ENCODE measurements around the gene PARD3. TPM values are rescaled to one million over a fixed set of nuclear protein-coding genes. Genes with fewer than 3 reads are reported as not detected.

PARD3 gene
- total RNA-seq, 1 experiment from 2014 or later = 24.3 TPM

DNA sequence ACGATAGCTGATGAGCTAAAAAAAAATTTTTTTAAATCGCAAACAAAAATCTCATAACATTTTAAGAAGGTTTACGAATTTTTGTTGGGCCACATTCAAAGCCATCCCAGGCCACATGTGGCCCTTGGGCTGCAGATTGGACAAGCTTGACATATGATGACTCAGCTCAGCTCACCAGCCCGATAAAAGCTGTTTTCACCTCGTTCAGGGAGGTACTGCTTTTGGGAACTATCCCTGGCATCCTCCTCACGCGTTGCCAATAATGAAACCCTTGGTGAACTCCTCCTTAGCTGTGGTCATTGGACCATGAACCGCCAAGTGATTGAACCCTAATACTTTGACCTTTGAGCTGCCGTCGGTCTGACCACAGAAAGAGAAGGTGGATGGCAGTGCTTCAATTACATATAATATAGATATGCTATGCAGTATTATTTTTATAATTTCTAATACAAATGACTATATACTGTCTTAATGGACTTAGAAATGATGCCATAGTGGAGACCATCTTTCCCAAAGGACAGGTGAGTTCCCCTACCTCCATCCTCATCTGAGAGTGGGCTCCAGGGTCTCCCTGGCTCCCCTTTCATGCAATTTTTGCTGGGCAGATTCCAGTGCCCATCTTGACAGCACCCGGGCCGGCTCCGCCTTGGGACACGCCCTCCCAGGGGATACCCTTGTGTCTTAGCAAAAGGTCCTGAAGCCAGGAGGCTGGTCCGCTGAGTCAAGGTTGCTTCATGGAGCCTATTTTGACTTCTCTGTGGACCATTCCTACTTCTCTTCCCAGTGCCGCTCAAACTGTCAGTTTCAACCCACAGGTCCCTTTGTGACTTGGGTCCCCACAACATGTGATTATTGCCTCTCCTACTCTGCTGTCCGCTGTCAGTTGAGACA, 707.2 kb downstream of the PARD3 start:
- no peak for DNase-seq (ENCODE audit: low spot score)

GRCh38 chr10:34106356-34106885, 708.7 kb downstream of the PARD3 start:
- DNase-seq (ENCODE audit: low spot score) = no peak

DNA sequence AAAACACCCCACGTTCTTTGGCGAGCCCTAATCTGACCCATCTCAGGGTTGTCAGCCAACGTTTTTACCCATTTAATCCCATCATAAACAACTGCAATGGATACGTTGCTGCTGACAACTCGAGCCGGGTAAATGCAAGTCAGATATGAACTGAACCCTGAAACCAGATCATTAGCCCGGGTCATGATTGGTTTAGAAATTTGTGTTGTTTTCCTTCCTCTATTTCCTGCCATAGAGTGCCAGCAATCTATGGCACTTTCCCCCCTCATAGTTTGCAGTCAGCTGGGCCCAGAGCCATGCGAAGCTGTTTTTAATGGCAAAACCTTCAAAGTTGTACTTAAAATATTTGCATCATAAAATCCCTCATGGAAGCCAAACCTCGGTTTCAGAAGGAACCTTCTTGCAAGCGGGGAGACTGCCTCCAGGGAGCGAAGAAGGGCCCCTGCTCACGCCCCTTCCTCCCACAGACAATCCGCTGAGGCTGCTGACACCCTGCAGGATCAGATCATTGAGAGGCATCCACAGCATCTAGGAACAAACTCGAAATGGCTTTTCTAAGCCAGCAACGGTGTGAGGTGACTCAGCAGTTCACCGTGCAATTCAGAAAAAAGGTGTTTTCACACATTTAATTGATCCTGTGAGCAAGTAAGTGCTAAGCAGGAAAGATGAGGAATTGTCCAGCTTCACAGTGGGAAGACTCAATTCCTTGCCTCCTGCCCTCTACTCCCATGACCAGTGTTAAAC, 710.1 kb downstream of the PARD3 start:
- no peak for DNase-seq (ENCODE audit: low spot score)

- no peak for DNase-seq (ENCODE audit: low spot score)
These were observed 712.1 kb downstream of the PARD3 start for GRCh38 chr10:34102893-34103506.

DNA sequence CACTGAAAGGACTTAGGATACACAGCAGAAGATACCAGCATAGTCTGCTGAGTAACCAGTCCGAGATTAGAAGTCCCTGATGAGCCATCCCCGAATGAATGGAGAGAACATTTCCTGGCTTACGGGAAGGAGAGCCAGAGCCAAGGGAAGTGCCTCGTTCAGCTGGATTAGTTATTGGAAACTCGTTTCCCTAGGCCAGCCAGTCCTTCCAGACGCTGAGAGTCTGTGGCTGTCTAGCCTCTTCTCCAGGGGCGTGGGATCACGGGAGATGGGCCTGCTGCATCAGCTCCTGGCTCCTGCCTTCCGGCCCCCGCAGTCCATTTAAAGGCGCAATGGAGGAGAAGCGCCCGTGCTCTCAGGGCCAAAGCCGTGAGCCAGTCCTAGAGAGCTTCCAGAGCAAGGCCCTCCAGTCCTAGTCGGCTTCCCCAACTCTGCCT, 712.8 kb downstream of the PARD3 start:
- no peak for DNase-seq (ENCODE audit: low spot score)

DNA sequence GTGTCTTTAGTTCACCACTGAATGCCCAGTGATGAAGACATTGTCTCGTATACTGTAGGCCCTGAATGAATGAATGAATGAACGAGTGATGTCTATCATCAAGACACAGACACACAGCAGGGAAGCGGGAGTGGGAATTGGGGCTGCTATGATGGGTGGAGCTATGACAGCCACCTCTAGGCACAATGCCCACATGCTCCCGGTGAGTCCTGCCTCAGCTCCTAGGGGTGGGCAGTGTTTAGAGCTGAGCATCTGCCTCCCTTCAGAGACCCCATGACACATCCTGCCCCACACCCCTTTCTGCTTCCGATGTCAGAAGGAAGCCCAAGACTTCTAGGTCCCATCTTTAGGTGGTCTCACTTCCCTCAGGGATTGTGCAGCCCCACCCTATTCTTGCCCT, 714.1 kb downstream of the PARD3 start:
- no peak for DNase-seq (ENCODE audit: low spot score)

DNA sequence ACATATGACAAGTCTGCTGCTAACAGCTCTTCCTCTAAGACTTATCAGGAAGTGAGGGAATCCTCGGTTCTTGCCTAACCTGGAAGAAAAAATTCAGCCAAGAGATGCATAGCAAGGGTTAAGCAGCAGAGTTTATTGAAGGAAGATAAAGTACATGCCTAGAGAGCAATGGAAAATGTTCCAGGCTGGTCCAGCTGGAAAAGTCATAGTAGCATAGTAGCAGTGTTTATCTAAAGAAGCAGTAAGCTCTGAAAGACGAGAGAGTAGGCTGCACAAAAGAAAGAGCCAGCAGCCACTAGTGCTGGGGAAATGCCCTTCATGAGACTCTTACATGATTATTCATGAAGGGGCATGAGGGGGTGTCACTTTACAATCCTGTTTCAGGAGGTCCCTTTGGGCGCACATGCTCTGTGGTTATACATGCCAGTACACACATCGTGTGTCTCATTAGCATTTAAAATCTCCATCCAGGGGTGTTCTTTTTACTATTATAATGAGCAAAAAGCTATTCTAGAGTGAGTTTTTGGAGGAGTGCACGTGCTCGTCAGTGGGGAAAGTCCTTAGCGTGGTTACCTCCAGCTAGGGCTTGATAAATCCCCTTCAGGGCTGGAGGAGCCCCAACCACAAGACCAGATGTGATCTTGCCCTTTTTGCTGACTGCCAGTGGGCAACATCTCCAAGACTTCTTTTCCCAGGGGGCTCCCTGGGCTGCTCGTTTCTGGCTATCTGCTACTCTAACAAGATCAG, 716.1 kb downstream of the PARD3 start:
- no peak for DNase-seq (ENCODE audit: low spot score)

DNA sequence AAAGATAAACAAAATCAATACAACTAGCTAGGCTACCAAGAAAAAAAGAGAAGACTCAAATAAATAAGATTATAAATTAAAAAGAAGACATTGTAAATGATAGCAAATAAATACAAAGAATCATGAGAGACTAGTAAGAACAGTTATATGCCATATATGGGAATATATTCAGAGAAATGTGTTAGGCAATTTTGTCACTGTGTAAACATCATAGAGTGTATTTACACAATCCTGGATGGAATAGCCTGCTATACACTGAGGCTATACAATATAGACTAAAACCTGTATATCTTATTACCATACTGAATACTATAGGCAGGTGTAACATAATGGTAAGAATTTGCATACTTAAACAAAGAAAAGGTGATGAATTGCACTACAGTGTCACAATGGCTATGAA, 717.4 kb downstream of the PARD3 start:
- DNase-seq (ENCODE audit: low spot score) = no peak

DNA sequence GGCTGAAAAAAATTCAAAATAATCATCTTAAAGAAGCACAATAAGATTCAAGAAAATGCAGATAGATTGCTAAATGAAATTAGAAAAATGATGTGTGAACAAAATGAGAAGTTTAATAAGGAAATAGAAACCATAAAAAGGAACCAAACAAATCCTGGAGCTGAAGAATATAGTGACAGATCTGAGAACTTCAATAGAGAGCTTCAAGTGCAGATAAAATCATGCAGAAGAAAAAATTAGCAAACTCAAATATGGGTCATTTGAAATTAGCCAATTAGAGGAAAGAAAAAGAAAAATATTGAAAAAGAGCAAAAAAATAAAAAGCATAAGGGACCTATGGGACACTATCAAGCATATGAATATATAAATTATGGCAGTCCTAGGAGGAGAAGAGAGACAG, 720.1 kb downstream of the PARD3 start:
- no peak for DNase-seq (ENCODE audit: low spot score)

- no peak for DNase-seq (ENCODE audit: low spot score)
These were observed 720.9 kb downstream of the PARD3 start for GRCh38 chr10:34094146-34094696.

GRCh38 chr10:34092891-34093290, 722.2 kb downstream of the PARD3 start:
- no peak for DNase-seq (ENCODE audit: low spot score)

DNA sequence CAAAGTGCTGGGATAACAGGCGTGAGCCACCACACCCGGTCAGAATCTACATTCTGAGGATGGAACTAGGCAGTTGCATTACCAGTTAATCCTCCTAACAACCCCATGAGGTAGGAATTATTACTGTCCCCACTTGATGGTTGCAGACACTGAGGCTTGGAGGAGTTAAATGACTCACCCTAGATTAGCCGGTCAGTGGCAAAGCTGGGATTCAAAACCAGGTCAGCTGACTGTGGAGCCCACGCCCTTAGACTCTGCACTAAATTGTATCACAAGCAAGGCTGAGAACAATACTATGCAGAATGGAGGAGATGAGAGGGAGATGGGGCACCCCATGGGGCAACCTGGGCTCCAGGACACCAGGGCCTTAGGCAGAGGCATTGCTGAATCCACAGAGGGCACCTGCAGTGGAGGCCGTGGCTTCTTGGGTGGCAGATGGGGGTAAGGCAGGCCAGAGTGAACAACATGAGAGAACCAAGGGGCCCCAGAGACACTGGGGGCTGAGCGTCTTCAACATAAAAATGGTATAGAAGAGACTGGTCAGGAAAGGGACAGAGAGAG, 723.4 kb downstream of the PARD3 start:
- DNase-seq (ENCODE audit: low spot score) = no peak

- DNase-seq (ENCODE audit: low spot score) = no peak
These were observed 725.8 kb downstream of the PARD3 start for GRCh38 chr10:34089253-34089652.

- no peak for DNase-seq (ENCODE audit: low spot score)
These were observed 726.8 kb downstream of the PARD3 start for GRCh38 chr10:34088208-34088794.

DNA sequence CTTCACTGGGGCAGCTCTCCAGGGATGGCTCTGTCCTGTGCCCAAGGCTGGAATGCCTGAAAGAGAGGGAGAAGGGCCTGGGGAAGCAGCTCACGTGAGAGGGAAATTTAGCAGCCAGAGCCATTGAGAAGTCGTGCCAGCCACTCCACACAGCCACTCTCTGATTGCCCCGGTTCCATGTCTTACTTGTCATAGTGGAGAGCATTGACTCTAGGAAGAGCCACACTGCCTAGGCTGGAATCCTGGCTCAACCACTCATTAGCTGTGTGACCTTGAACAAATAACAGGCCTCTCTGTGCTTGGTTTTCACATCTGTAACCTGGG, 728.0 kb downstream of the PARD3 start:
- no peak for DNase-seq (ENCODE audit: low spot score)

DNA sequence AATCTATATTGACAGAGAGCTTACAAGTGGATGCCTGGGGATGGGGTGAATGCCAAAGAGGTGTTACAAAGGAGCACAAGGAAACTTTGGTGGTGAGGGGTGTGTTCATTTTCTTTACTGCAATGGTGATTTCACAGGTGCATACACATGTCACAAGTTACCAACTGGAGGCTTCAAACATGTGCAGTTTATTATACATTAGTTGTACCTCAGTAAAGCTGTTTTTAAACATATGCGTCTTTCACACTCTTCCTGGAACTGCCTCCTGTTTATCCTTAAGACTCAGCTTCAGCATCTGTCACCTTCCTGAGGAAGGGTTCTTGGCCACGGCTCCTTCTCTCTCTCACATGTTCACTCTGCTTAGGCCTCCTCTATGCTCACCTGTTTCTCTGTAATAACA, 731.5 kb downstream of the PARD3 start:
- DNase-seq (ENCODE audit: low spot score) = no peak

- DNase-seq (ENCODE audit: low spot score) = peak; percentile 18
These were observed 733.1 kb downstream of the PARD3 start for GRCh38 chr10:34081948-34082347.

DNA sequence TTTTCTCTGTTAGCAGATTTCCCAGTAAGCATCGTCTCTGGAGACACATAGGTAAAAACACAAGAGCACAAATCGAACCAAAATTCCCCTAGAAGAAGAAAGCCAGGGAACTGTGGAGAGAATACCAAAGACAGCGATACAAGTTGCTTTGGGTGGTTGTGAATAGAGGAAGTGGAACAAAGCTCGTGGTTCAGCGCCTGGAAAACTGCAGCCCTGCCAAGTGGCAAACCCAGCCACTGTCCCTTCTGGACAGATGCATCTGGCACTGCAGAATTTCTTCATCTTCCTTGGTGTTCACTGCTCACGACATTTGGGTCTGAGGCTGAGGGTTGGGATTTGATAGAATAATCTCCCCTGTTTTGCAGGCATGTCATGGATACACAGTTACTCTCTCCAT, 733.8 kb downstream of the PARD3 start:
- no peak for DNase-seq (ENCODE audit: low spot score)

GRCh38 chr10:34080485-34081346, 734.4 kb downstream of the PARD3 start:
- DNase-seq (ENCODE audit: low spot score) = no peak

Measured in HT-29 (cell line).